Natural killer cell (primary cell): ENCODE measurements around the gene MBD5. TPM values are rescaled to one million over a fixed set of nuclear protein-coding genes. Genes with fewer than 3 reads are reported as not detected.
"Not testable (repeated sequence)": the region's sequence is repeated elsewhere in the genome, so short reads cannot be mapped to it uniquely, and the experiment has no call there.

Experiments
- ATAC-seq, 3 donors: fragments of 150-1000 bp in 2 of 3; fragments of 200-7000 bp in 1 of 3; cut with Tn5 transposase; 1 replicate in 1 of 3; 2 replicates in 2 of 3; pipeline ENCODE4 v1.10.0; 2021; ENCODE audit warnings: mild to moderate bottlenecking in 2 of 3, moderate library complexity in 2 of 3
- DNase-seq, 2 donors: peaks; one replicate each; pipeline versions ENCODE4 v3.0.0 to v3.0.0-alpha.2; 2013 to 2021; ENCODE audit warnings: mixed read lengths in 1 of 2
- H3K27ac ChIP-seq: one replicate; pipeline ENCODE4 v1.5.1; 2013; ENCODE audit warnings: mild to moderate bottlenecking, low read length
- H3K27me3 ChIP-seq: one replicate; pipeline ENCODE4 v1.6.1; 2013; ENCODE audit warnings: low read length; ENCODE audit not compliant: control insufficient read depth, insufficient read depth
- H3K36me3 ChIP-seq: one replicate; pipeline ENCODE4 v1.6.1; 2013; ENCODE audit warnings: low read length; ENCODE audit not compliant: control insufficient read depth, insufficient read depth
- H3K4me1 ChIP-seq: one replicate; pipeline ENCODE4 v1.6.1; 2013; ENCODE audit warnings: low read length; ENCODE audit not compliant: control insufficient read depth, insufficient read depth
- H3K4me3 ChIP-seq: one replicate; pipeline ENCODE4 v1.5.1; 2013; ENCODE audit warnings: low read length
- H3K9me3 ChIP-seq: one replicate; pipeline ENCODE4 v1.6.1; 2013; ENCODE audit warnings: low read length; ENCODE audit not compliant: control insufficient read depth, insufficient read depth
- H3K27ac Mint-ChIP-seq, 2 donors: one replicate each; pipeline ENCODE4 v1.8.0; 2022; ENCODE audit warnings: mild to moderate bottlenecking in 2 of 2, mixed read lengths in 2 of 2, moderate library complexity in 1 of 2
- H3K27me3 Mint-ChIP-seq, 2 donors: one replicate each; pipeline ENCODE4 v1.8.0; 2022; ENCODE audit warnings: low read depth in 2 of 2, mixed read lengths in 2 of 2
- H3K36me3 Mint-ChIP-seq: one replicate; pipeline ENCODE4 v1.8.0; 2022; ENCODE audit warnings: mixed read lengths
- H3K4me1 Mint-ChIP-seq, 2 donors: one replicate each; pipeline ENCODE4 v1.8.0; 2022; ENCODE audit warnings: mixed read lengths in 2 of 2
- H3K4me3 Mint-ChIP-seq: one replicate; pipeline ENCODE4 v1.8.0; 2022; ENCODE audit warnings: mild to moderate bottlenecking, moderate library complexity, mixed read lengths
- H3K9me3 Mint-ChIP-seq, 2 donors: one replicate each; pipeline ENCODE4 v1.8.0; 2022; ENCODE audit warnings: mixed read lengths in 2 of 2
- WGBS: methylation state at CpG from one replicate; pipeline ENCODE4 v1.1.7; 2013; ENCODE audit warnings: missing lambda C conversion rate; ENCODE audit not compliant: insufficient coverage; 5-methylcytosine and 5-hydroxymethylcytosine counted together
- intact Hi-C: fragments of 100-400 bp; cut with micrococcal nuclease; formaldehyde crosslinking; loops from one replicate; pipeline ENCODE4 v1.14.2; 2022
- total RNA-seq, 4 donors: library from RNA; stranded (reverse); fragments of 120-200 nt in 1 of 4; gene quantifications; one replicate each; pipeline versions ENCODE4 v1.2.3 to v1.2.4, GENCODE V29; 2013 to 2022
- TF ChIP-seq, protein P1 (sequence below): fragments of 200-600 bp; IDR thresholded peaks from one replicate; pipeline ENCODE4 v1.8.0; 2022; ENCODE audit warnings: antibody characterized with exemption

MBD5 gene
- total RNA-seq, 3 donors from 2014 or later (not counting 1 experiment from before 2014, with no cell fraction given) = 83.8 to 96.3 (median 89.7) TPM

DNA sequence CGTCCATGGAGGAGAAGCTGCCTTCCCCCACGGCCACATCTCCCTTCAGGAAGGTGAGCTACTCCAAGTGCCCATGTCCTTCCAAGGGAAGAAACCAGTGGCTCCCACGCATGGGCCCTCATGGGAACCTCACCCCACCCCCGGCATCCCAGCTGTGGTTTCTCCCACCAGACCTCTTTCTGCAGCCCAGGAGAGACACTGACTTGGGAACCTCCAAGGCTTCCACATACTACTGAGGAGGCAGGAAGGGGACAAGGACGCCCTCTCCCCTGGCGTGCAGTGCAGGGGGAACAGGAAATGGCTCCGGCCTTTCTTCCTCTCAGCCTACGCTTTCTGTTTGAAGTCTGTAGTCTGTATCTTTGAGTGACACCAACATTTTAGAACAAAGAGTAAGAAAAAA is 519.1 kb downstream of the MBD5 start:
- 56% methylated on average over 7 of the region's 8 CpGs for WGBS
- Histone ChIP-seq H3K4me1 (peaks cover 8% of the 10 kb centered on the region), H3K4me3 (no peak overlapping the region), H3K27me3 (no peaks in the 10 kb centered on the region), H3K36me3 (no peaks in the 10 kb centered on the region), H3K27ac (no peak overlapping the region), H3K9me3 (no peaks in the 10 kb centered on the region)
- no peaks in the 10 kb centered on the region for H3K4me1 Mint-ChIP-seq
- ATAC-seq = no peak
- no peak overlapping the region for H3K27ac Mint-ChIP-seq
- DNase-seq = peak in 1 of 2 donors; percentile 46
- peaks cover 0 to 2% of the 10 kb centered on the region in 2 donors for H3K27me3 Mint-ChIP-seq
- TF ChIP-seq, protein P1, sequence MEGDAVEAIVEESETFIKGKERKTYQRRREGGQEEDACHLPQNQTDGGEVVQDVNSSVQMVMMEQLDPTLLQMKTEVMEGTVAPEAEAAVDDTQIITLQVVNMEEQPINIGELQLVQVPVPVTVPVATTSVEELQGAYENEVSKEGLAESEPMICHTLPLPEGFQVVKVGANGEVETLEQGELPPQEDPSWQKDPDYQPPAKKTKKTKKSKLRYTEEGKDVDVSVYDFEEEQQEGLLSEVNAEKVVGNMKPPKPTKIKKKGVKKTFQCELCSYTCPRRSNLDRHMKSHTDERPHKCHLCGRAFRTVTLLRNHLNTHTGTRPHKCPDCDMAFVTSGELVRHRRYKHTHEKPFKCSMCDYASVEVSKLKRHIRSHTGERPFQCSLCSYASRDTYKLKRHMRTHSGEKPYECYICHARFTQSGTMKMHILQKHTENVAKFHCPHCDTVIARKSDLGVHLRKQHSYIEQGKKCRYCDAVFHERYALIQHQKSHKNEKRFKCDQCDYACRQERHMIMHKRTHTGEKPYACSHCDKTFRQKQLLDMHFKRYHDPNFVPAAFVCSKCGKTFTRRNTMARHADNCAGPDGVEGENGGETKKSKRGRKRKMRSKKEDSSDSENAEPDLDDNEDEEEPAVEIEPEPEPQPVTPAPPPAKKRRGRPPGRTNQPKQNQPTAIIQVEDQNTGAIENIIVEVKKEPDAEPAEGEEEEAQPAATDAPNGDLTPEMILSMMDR = no peak
- intact Hi-C loops = no loop called here
- no peaks in the 10 kb centered on the region for H3K9me3 Mint-ChIP-seq
- no peak overlapping the region for H3K4me3 Mint-ChIP-seq
- H3K36me3 Mint-ChIP-seq = no peaks in the 10 kb centered on the region

DNA sequence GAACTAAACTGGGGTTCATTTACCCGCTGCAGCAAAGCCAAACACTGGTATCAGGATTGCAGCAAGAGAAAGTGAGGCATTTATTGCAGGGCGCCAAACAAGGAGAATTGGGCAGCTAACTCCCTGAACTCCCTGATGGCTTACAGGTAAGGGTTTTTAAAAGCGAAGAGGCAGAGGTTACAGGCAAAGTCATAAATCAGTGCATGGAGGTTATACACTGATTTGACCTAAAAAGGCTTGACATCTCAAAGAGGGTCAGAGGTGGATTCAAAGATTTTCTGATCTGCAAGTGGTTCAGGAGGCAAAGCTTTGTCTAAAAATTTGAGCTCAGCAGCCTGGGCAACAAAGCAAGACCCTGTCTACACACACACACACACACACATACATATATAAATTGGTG is 520.9 kb downstream of the MBD5 start:
- TF ChIP-seq, protein P1 = no peak
- Mint-ChIP-seq H3K4me1 (peaks cover 7 to 9% of the 10 kb centered on the region in 2 donors), H3K27ac (no peak overlapping the region), H3K36me3 (no peaks in the 10 kb centered on the region), H3K27me3 (peaks cover 0 to 2% of the 10 kb centered on the region in 2 donors), H3K9me3 (no peaks in the 10 kb centered on the region), H3K4me3 (no peak overlapping the region)
- DNase-seq (no peak), ATAC-seq (no peak)
- Histone ChIP-seq H3K4me1 (peaks cover 18% of the 10 kb centered on the region), H3K4me3 (no peak overlapping the region), H3K36me3 (no peaks in the 10 kb centered on the region), H3K27ac (no peak overlapping the region), H3K9me3 (no peaks in the 10 kb centered on the region), H3K27me3 (no peaks in the 10 kb centered on the region)
- intact Hi-C loops = no loop called here
- 95% methylated on average over 3 of the region's 3 CpGs for WGBS

DNA sequence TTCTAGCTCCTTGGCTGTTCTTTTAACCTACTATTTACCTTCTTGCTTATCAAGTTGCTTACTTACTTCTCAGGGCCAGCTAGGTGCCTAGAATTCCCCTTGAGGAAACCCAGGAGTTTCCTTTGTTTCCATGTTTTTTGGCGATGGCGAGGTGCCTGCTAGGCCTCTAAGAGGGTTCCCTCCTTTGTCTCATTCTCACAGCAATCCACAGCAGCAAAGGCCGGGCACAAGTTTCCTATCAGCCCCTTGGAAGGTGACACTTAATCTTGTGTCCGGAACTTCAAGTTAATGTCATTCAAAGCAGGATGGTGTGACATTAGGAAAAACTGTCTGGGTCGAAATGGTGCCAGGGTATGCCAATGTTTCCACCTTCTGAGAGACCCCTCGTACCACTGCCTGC is 521.7 kb downstream of the MBD5 start:
- Histone ChIP-seq H3K27me3 (no peaks in the 10 kb centered on the region), H3K27ac (no peak overlapping the region), H3K36me3 (no peaks in the 10 kb centered on the region), H3K9me3 (no peaks in the 10 kb centered on the region), H3K4me3 (no peak overlapping the region), H3K4me1 (peaks cover 18% of the 10 kb centered on the region)
- H3K27me3 Mint-ChIP-seq = peaks cover 0 to 2% of the 10 kb centered on the region in 2 donors
- H3K36me3 Mint-ChIP-seq = no peaks in the 10 kb centered on the region
- WGBS = 81% methylated on average over 6 of the region's 6 CpGs
- TF ChIP-seq, protein P1 = no peak
- no peak overlapping the region for H3K4me3 Mint-ChIP-seq
- ATAC-seq (no peak), DNase-seq (no peak)
- no peaks in the 10 kb centered on the region for H3K9me3 Mint-ChIP-seq
- H3K4me1 Mint-ChIP-seq = peaks cover 8 to 10% of the 10 kb centered on the region in 2 donors
- intact Hi-C loops = no loop called here
- H3K27ac Mint-ChIP-seq = no peak overlapping the region

DNA sequence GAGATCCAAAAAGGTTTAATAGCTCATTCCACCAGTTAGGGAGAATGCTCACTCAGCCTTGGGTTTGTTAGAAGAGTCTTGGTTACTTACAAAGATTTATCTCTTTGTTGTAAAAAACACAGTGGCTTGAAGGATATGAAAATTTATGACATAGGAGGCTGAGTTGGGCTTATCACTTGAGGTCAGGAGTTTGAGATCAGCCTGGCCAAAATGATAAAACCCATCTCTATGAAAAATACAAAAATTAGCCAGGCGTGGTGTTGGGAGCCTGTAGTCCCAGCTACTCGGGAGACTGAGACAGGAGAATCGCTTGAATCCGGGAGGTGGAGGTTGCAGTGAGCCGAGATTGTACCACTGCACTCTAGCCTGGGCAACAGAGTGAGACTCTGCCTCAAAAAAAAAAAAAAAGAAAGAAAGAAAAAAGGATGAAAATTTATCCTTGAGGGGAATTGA is 522.2 kb downstream of the MBD5 start:
- H3K36me3 ChIP-seq, ATAC-seq, H3K4me1 Mint-ChIP-seq, H3K27ac ChIP-seq, H3K27ac Mint-ChIP-seq, DNase-seq, H3K4me3 ChIP-seq, H3K36me3 Mint-ChIP-seq, H3K9me3 ChIP-seq, intact Hi-C loops, H3K27me3 ChIP-seq, H3K27me3 Mint-ChIP-seq, H3K4me3 Mint-ChIP-seq, H3K9me3 Mint-ChIP-seq: not testable (repeated sequence)
- 78% methylated on average over 5 of the region's 5 CpGs for whole genome bisulfite sequencing
- peaks cover 18% of the 10 kb centered on the region for H3K4me1 ChIP-seq
